Measurements from ENCODE around the gene COPS6.

GRCh38 chr7:100098913-100099312 is 10.1 kb downstream of the COPS6 start:
- TF ChIP-seq, protein P1, sequence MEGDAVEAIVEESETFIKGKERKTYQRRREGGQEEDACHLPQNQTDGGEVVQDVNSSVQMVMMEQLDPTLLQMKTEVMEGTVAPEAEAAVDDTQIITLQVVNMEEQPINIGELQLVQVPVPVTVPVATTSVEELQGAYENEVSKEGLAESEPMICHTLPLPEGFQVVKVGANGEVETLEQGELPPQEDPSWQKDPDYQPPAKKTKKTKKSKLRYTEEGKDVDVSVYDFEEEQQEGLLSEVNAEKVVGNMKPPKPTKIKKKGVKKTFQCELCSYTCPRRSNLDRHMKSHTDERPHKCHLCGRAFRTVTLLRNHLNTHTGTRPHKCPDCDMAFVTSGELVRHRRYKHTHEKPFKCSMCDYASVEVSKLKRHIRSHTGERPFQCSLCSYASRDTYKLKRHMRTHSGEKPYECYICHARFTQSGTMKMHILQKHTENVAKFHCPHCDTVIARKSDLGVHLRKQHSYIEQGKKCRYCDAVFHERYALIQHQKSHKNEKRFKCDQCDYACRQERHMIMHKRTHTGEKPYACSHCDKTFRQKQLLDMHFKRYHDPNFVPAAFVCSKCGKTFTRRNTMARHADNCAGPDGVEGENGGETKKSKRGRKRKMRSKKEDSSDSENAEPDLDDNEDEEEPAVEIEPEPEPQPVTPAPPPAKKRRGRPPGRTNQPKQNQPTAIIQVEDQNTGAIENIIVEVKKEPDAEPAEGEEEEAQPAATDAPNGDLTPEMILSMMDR (IDR thresholded peaks at IDR 0.05) = no peak
- TF ChIP-seq POLR2A (IDR thresholded peaks at IDR 0.05) = no peak
